HG03457 (cell line): ENCODE measurements around the gene COPB1.
"Not testable (repeated sequence)": the region's sequence is repeated elsewhere in the genome, so short reads cannot be mapped to it uniquely, and the experiment has no call there.

Source experiments
- ATAC-seq: cut with Tn5 transposase; IDR thresholded peaks from one replicate; pipeline ENCODE4 v1.9.1; 2021; ENCODE audit warnings: moderate number of reproducible peaks; ENCODE audit not compliant: unreplicated experiment

COPB1 gene

GRCh38 chr11:14499560-14500180 is at the start of gene COPB1:
TSS of gene COPB1 (minus strand) at chr11:14499811. CDS start at chr11:14498928, 883 bp downstream.
- peak; percentile 90 for ATAC-seq

- ATAC-seq: no peak
Observed at GRCh38 chr11:14547440-14547839, 47.8 kb upstream of the COPB1 start.

- no peak for ATAC-seq
Observed at GRCh38 chr11:14546672-14547071, 47.1 kb upstream of the COPB1 start.

GRCh38 chr11:14544611-14545010 is 45.0 kb upstream of the COPB1 start:
- peak; percentile 53 for ATAC-seq

- ATAC-seq: no peak
Observed at GRCh38 chr11:14543260-14543659, 43.6 kb upstream of the COPB1 start.

GRCh38 chr11:14542324-14542723 is 42.7 kb upstream of the COPB1 start:
- ATAC-seq: no peak

- ATAC-seq: no peak
Observed at GRCh38 chr11:14541192-14541947, 41.8 kb upstream of the COPB1 start.

- ATAC-seq: no peak
Observed at GRCh38 chr11:14539982-14540421, 40.4 kb upstream of the COPB1 start.

- ATAC-seq: no peak
Observed at GRCh38 chr11:14538926-14539554, 39.4 kb upstream of the COPB1 start.

- no peak for ATAC-seq
Observed at GRCh38 chr11:14538271-14538925, 38.8 kb upstream of the COPB1 start.

- peak; percentile 66 for ATAC-seq
Observed at GRCh38 chr11:14537134-14537599, 37.6 kb upstream of the COPB1 start.

GRCh38 chr11:14535166-14535565 is 35.6 kb upstream of the COPB1 start:
- not testable (repeated sequence) for ATAC-seq

- no peak for ATAC-seq
Observed at GRCh38 chr11:14529951-14530350, 30.3 kb upstream of the COPB1 start.

- no peak for ATAC-seq
Observed at GRCh38 chr11:14529321-14529720, 29.7 kb upstream of the COPB1 start.

- ATAC-seq: no peak
Observed at GRCh38 chr11:14522801-14523200, 23.2 kb upstream of the COPB1 start.

GRCh38 chr11:14522245-14522644 is 22.6 kb upstream of the COPB1 start:
- ATAC-seq: no peak

- peak; percentile 31 for ATAC-seq
Observed at GRCh38 chr11:14520747-14521151, 21.1 kb upstream of the COPB1 start.

- ATAC-seq: peak; percentile 91
Observed at GRCh38 chr11:14519917-14520746, 20.5 kb upstream of the COPB1 start, which contains the start of gene PSMA1. TSS of gene PSMA1 (minus strand) at chr11:14520386. CDS start at chr11:14520299, 87 bp downstream.

GRCh38 chr11:14519597-14519916 is 19.9 kb upstream of the COPB1 start:
- ATAC-seq: peak; percentile 3

GRCh38 chr11:14518820-14519219 is 19.2 kb upstream of the COPB1 start:
- no peak for ATAC-seq
